Keratinocyte (primary cell): ENCODE data around the gene CCDC178. TPM values are rescaled to one million over a fixed set of nuclear protein-coding genes. Genes with fewer than 3 reads are reported as not detected.

Source experiments
- DNase-seq: peaks from one replicate; pipeline ENCODE4 v3.0.0-alpha.2; 2011; ENCODE audit warnings: low read depth, missing footprints, low spot score
- FAIRE-seq: peaks from 2 replicates; lab custom pipeline; 2011; peaks lifted over from hg19 to GRCh38; lab: Jason Lieb, UNC
- H2AFZ ChIP-seq: 2 replicates; pipeline ENCODE4 v1.6.0; 2012; ENCODE audit warnings: low read length, control low read depth, inconsistent platforms; ENCODE audit not compliant: control insufficient read depth
- H3K27ac ChIP-seq: 2 replicates; pipeline ENCODE4 v1.5.1; 2011; ENCODE audit warnings: low read length; ENCODE audit not compliant: control insufficient read depth, insufficient read depth
- H3K27me3 ChIP-seq: 3 replicates; pipeline ENCODE4 v1.6.0; 2011; ENCODE audit warnings: low read length; ENCODE audit not compliant: control insufficient read depth, insufficient read depth; ENCODE audit errors: extremely low read depth
- H3K36me3 ChIP-seq, 2 experiments: 2 replicates in 1 of 2; 3 replicates in 1 of 2; pipeline ENCODE4 v1.5.1; 2011; ENCODE audit warnings: low read length in 2 of 2, mild to moderate bottlenecking in 1 of 2; ENCODE audit not compliant: control insufficient read depth in 2 of 2, insufficient read depth in 2 of 2; ENCODE audit errors: extremely low read depth in 1 of 2
- H3K4me1 ChIP-seq: 3 replicates; pipeline ENCODE4 v1.5.1; 2011; ENCODE audit warnings: low read length; ENCODE audit not compliant: control insufficient read depth, insufficient read depth; ENCODE audit errors: extremely low read depth
- H3K4me2 ChIP-seq: 3 replicates; pipeline ENCODE4 v1.6.0; 2011; ENCODE audit warnings: low read depth, low read length; ENCODE audit not compliant: control insufficient read depth, insufficient read depth; ENCODE audit errors: extremely low read depth
- H3K4me3 ChIP-seq, 3 experiments: fragments of 200-600 bp in 1 of 3; sonication (generic) in 1 of 3; 2 replicates in 2 of 3; 3 replicates in 1 of 3; pipeline ENCODE4 v1.5.1; 2011 to 2016; ENCODE audit warnings: low read length in 3 of 3, mild to moderate bottlenecking in 3 of 3, control low read depth in 2 of 3, inconsistent platforms in 1 of 3, low read depth in 1 of 3, mixed read lengths in 1 of 3, mixed run types in 1 of 3, moderate library complexity in 1 of 3; ENCODE audit not compliant: control insufficient read depth in 2 of 3, insufficient read depth in 2 of 3; ENCODE audit errors: extremely low read depth in 1 of 3
- H3K79me2 ChIP-seq: 2 replicates; pipeline ENCODE4 v1.6.0; 2012; ENCODE audit warnings: low read length; ENCODE audit not compliant: control insufficient read depth, insufficient read depth
- H3K9ac ChIP-seq: 3 replicates; pipeline ENCODE4 v1.6.0; 2011; ENCODE audit warnings: low read length; ENCODE audit not compliant: control insufficient read depth, insufficient read depth; ENCODE audit errors: extremely low read depth
- H3K9me1 ChIP-seq: 3 replicates; pipeline ENCODE4 v1.6.0; 2011; ENCODE audit warnings: low read length; ENCODE audit not compliant: control insufficient read depth, insufficient read depth; ENCODE audit errors: extremely low read depth
- H3K9me3 ChIP-seq: 2 replicates; pipeline ENCODE4 v1.5.1; 2012; ENCODE audit warnings: low read depth, low read length; ENCODE audit not compliant: control insufficient read depth
- H4K20me1 ChIP-seq: 3 replicates; pipeline ENCODE4 v1.6.0; 2011; ENCODE audit warnings: low read length; ENCODE audit not compliant: control insufficient read depth, insufficient read depth; ENCODE audit errors: extremely low read depth
- CTCF ChIP-seq, 3 experiments: IDR thresholded peaks in 1 of 3; conservative IDR thresholded peaks in 1 of 3; optimal IDR thresholded peaks in 1 of 3; 2 replicates in 2 of 3; 3 replicates in 1 of 3; pipeline versions ENCODE3 to v1.5.1; 2011; ENCODE audit warnings: low read length in 3 of 3, mild to moderate bottlenecking in 3 of 3, moderate library complexity in 2 of 3, control low read depth in 1 of 3, inconsistent platforms in 1 of 3; ENCODE audit not compliant: insufficient read depth in 2 of 3; ENCODE audit errors: extremely low read depth in 1 of 3
- EZH2 ChIP-seq: IDR thresholded peaks from one replicate; pipeline ENCODE4 v1.6.1; 2012; ENCODE audit warnings: inconsistent platforms, mild to moderate bottlenecking, low read length, moderate library complexity
- dilution Hi-C: fragments of 300-500 bp; cut with MboI; formaldehyde crosslinking; loops from one replicate; pipeline ENCODE4 v1.7.0; 2020; ENCODE audit warnings: low sequenced_read_pairs; ENCODE audit not compliant: extremely low pct_ligation_motif_present
- polyA plus RNA-seq, 5 experiments: library from polyadenylated mRNA; depleted of rRNA in 3 of 5; stranded (reverse) in 3 of 5; stranded (forward) in 1 of 5; unstranded in 1 of 5; fragments of >200 nt; gene quantifications; 1 replicate in 1 of 5; 2 replicates in 3 of 5; 3 replicates in 1 of 5; pipeline versions ENCODE4 v1.2.1 to v1.2.3, GENCODE V29; 2011 to 2012; ENCODE audit warnings: missing spikeins in 2 of 5, low read depth in 1 of 5, low replicate concordance in 1 of 5

The CCDC178 gene
- polyA plus RNA-seq, 1 donor (not counting 4 experiments of a cell fraction or from before 2014, with no cell fraction given) = 0.14 TPM

- Histone ChIP-seq H3K9me3 (no peaks in the 10 kb centered on the region), H3K79me2 (no peaks in the 10 kb centered on the region), H2AFZ (no peak overlapping the region), H3K9me1 (no peaks in the 10 kb centered on the region), H3K9ac (no peak overlapping the region), H3K36me3 (no peaks in the 10 kb centered on the region), H3K4me3 (no peak overlapping the region), H4K20me1 (no peaks in the 10 kb centered on the region), H3K27me3 (no peaks in the 10 kb centered on the region), H3K4me1 (no peaks in the 10 kb centered on the region), H3K4me2 (no peak overlapping the region), H3K27ac (no peak overlapping the region)
- no peak for TF ChIP-seq CTCF (optimal IDR thresholded peaks at IDR 0.05 in 1 of 3, IDR thresholded peaks at IDR 0.05 in 1 of 3, conservative IDR thresholded peaks at IDR 0.05 in 1 of 3; ENCODE audit: extremely low read depth in 1 of 3, insufficient read depth in 2 of 3, low read length in 3 of 3)
- TF ChIP-seq EZH2 = no peak
- FAIRE-seq (no peak), DNase-seq (no peak)
- dilution Hi-C loops = no loop called here
Observed at GRCh38 chr18:32902568-32903330, 537.8 kb downstream of the CCDC178 start.

- Histone ChIP-seq H3K79me2 (no peaks in the 10 kb centered on the region), H3K9me1 (no peaks in the 10 kb centered on the region), H4K20me1 (no peaks in the 10 kb centered on the region), H3K27me3 (no peaks in the 10 kb centered on the region), H3K36me3 (no peaks in the 10 kb centered on the region), H3K4me1 (no peaks in the 10 kb centered on the region), H3K4me3 (no peak overlapping the region), H3K9me3 (peaks cover 2% of the 10 kb centered on the region), H3K27ac (no peak overlapping the region), H3K4me2 (no peak overlapping the region), H3K9ac (no peak overlapping the region), H2AFZ (no peak overlapping the region)
- dilution Hi-C loops = no loop called here
- FAIRE-seq = no peak
- DNase-seq = no peak
- peak in 2 of 3 experiments; percentile 9 to 45 for TF ChIP-seq CTCF (optimal IDR thresholded peaks at IDR 0.05 in 1 of 3, IDR thresholded peaks at IDR 0.05 in 1 of 3, conservative IDR thresholded peaks at IDR 0.05 in 1 of 3; ENCODE audit: extremely low read depth in 1 of 3, insufficient read depth in 2 of 3, low read length in 3 of 3)
- no peak for TF ChIP-seq EZH2
Observed at GRCh38 chr18:32899819-32900218, 540.7 kb downstream of the CCDC178 start.
